IMR-90 (cell line): ENCODE results near the gene KIF18B. TPM values are rescaled to one million over a fixed set of nuclear protein-coding genes. Genes with fewer than 3 reads are reported as not detected.

Source experiments
- ATAC-seq: fragments of 200-7000 bp; cut with Tn5 transposase; 2 replicates; pipeline ENCODE4 v1.9.1; 2020; ENCODE audit warnings: low read depth, mild to moderate bottlenecking, moderate library complexity
- BruUV-seq: library from RNA; stranded (reverse); fragments of 400-500 nt; replicated peaks from 2 replicates; lab custom pipeline; 2021; lab: Mats Ljungman, UMichigan
- CTCF ChIA-PET: fragments of 300-600 bp; formaldehyde crosslinking; extraction: SDS; loops from one replicate; lab custom pipeline; 2021; ENCODE audit warnings: antibody characterized with exemption; lab: Yijun Ruan, JAX
- POLR2A ChIA-PET: fragments of 300-600 bp; sonication (Branson Sonifier 250); formaldehyde crosslinking; loops from one replicate; lab custom pipeline; 2022; ENCODE audit warnings: antibody characterized with exemption; ENCODE audit not compliant: unreplicated experiment; lab: Charles Lee
- DNase-seq: peaks from one replicate; pipeline ENCODE4 v3.0.0; 2013
- H2AFZ ChIP-seq: replicated peaks from 2 replicates; pipeline ENCODE3; 2013; ENCODE audit warnings: low read length, mild to moderate bottlenecking; ENCODE audit not compliant: poor library complexity
- H2AK5ac ChIP-seq: 2 replicates; pipeline ENCODE4 v1.6.1; 2013; ENCODE audit warnings: low read depth, low read length, inconsistent platforms
- H2AK9ac ChIP-seq: replicated peaks from 2 replicates; pipeline ENCODE3; 2013; ENCODE audit warnings: mild to moderate bottlenecking, low read depth, low read length, moderate library complexity; ENCODE audit not compliant: poor library complexity
- H2BK120ac ChIP-seq: 2 replicates; pipeline ENCODE4 v1.6.1; 2013; ENCODE audit warnings: low read depth, low read length, inconsistent platforms
- H2BK15ac ChIP-seq: 3 replicates; pipeline ENCODE4 v1.6.1; 2013; ENCODE audit warnings: low read depth, low read length, inconsistent platforms
- H2BK20ac ChIP-seq: 2 replicates; pipeline ENCODE4 v1.6.1; 2013; ENCODE audit warnings: low read depth, mild to moderate bottlenecking, inconsistent platforms, low read length, moderate library complexity
- H2BK5ac ChIP-seq: 2 replicates; pipeline ENCODE4 v1.6.1; 2013; ENCODE audit warnings: mild to moderate bottlenecking, low read depth, low read length, inconsistent platforms; ENCODE audit not compliant: poor library complexity, severe bottlenecking
- H3K14ac ChIP-seq: replicated peaks from 2 replicates; pipeline ENCODE4 v1.6.1; 2013; ENCODE audit warnings: low read depth, low read length, inconsistent platforms
- H3K18ac ChIP-seq: 2 replicates; pipeline ENCODE4 v1.6.1; 2013; ENCODE audit warnings: low read depth, low read length, control low read depth
- H3K23ac ChIP-seq: 2 replicates; pipeline ENCODE4 v1.6.1; 2013; ENCODE audit warnings: low read depth, low read length, inconsistent platforms
- H3K27ac ChIP-seq: 2 replicates; pipeline ENCODE4 v1.5.1; 2013; ENCODE audit warnings: mild to moderate bottlenecking, control low read depth, low read length; ENCODE audit not compliant: insufficient read depth
- H3K27me3 ChIP-seq: 2 replicates; pipeline ENCODE4 v1.6.1; 2013; ENCODE audit warnings: low read length; ENCODE audit not compliant: control insufficient read depth, insufficient read depth
- H3K36me3 ChIP-seq: 2 replicates; pipeline ENCODE4 v1.6.1; 2013; ENCODE audit warnings: low read length, mixed read lengths; ENCODE audit not compliant: control insufficient read depth, insufficient read depth
- H3K4ac ChIP-seq: 2 replicates; pipeline ENCODE4 v1.6.1; 2013; ENCODE audit warnings: low read depth, low read length, inconsistent platforms
- H3K4me1 ChIP-seq: 2 replicates; pipeline ENCODE4 v1.6.1; 2013; ENCODE audit warnings: low read length, mixed read lengths; ENCODE audit not compliant: control insufficient read depth, insufficient read depth
- H3K4me2 ChIP-seq: 2 replicates; pipeline ENCODE4 v1.6.1; 2013; ENCODE audit warnings: low read depth, mild to moderate bottlenecking, control low read depth, low read length, moderate library complexity
- H3K4me3 ChIP-seq: 2 replicates; pipeline ENCODE4 v1.5.1; 2013; ENCODE audit warnings: low read depth, mild to moderate bottlenecking, control low read depth, low read length, moderate library complexity; ENCODE audit not compliant: insufficient read depth
- H3K56ac ChIP-seq: 2 replicates; pipeline ENCODE4 v1.6.1; 2013; ENCODE audit warnings: low read length, inconsistent platforms; ENCODE audit not compliant: insufficient read depth; ENCODE audit errors: extremely low read depth
- H3K79me1 ChIP-seq, 2 experiments: 2 replicates each; pipeline ENCODE4 v1.6.1; 2013; ENCODE audit warnings: low read length in 2 of 2, inconsistent platforms in 1 of 2, low read depth in 1 of 2
- H3K9ac ChIP-seq: 2 replicates; pipeline ENCODE4 v1.6.1; 2013; ENCODE audit warnings: low read depth, low read length, control low read depth
- H3K9me1 ChIP-seq: 2 replicates; pipeline ENCODE4 v1.6.1; 2013; ENCODE audit warnings: low read length, inconsistent platforms; ENCODE audit not compliant: insufficient read depth
- H3K9me3 ChIP-seq: 2 replicates; pipeline ENCODE4 v1.6.1; 2013; ENCODE audit warnings: low read length; ENCODE audit not compliant: control insufficient read depth, insufficient read depth
- H4K20me1 ChIP-seq: 2 replicates; pipeline ENCODE4 v1.6.1; 2013; ENCODE audit warnings: low read length, inconsistent platforms; ENCODE audit not compliant: insufficient read depth
- H4K5ac ChIP-seq: 2 replicates; pipeline ENCODE4 v1.6.1; 2013; ENCODE audit warnings: mild to moderate bottlenecking, low read depth, low read length, control low read depth
- H4K8ac ChIP-seq, 2 experiments: 2 replicates each; pipeline ENCODE4 v1.6.1; 2013; ENCODE audit warnings: low read depth in 2 of 2, low read length in 2 of 2, control low read depth in 1 of 2, inconsistent platforms in 1 of 2
- H4K91ac ChIP-seq: 2 replicates; pipeline ENCODE4 v1.6.1; 2013; ENCODE audit warnings: low read depth, low read length, inconsistent platforms; ENCODE audit not compliant: insufficient read depth
- CEBPB ChIP-seq: IDR thresholded peaks from 2 replicates; pipeline ENCODE4 v1.6.1; 2012; ENCODE audit warnings: low read depth, low read length, improper control_type of control experiment
- CHD1 ChIP-seq: IDR thresholded peaks from 2 replicates; pipeline ENCODE4 v1.6.1; 2012; ENCODE audit warnings: low read depth, low read length, improper control_type of control experiment
- FOS ChIP-seq: fragments of 150-350 bp; IDR thresholded peaks from 2 replicates; pipeline ENCODE4 v1.6.1; 2016; ENCODE audit warnings: low read depth, low read length
- MXI1 ChIP-seq: IDR thresholded peaks from 2 replicates; pipeline ENCODE4 v1.6.1; 2012; ENCODE audit warnings: low read depth, mild to moderate bottlenecking, low read length, moderate library complexity, borderline replicate concordance
- POLR2A ChIP-seq: IDR thresholded peaks from 2 replicates; pipeline ENCODE4 v1.6.1; 2012; ENCODE audit warnings: mild to moderate bottlenecking, low read depth, low read length
- RAD21 ChIP-seq: IDR thresholded peaks from 2 replicates; pipeline ENCODE4 v1.6.1; 2012; ENCODE audit warnings: low read length, improper control_type of control experiment
- RFX5 ChIP-seq: IDR thresholded peaks from 2 replicates; pipeline ENCODE4 v1.8.0; 2012; ENCODE audit warnings: low read depth, mild to moderate bottlenecking, low read length, moderate library complexity
- SMC3 ChIP-seq: fragments of 150-350 bp; IDR thresholded peaks from 2 replicates; pipeline ENCODE4 v1.6.1; 2016; ENCODE audit warnings: low read depth, mild to moderate bottlenecking, antibody characterized with exemption, low read length, moderate library complexity
- WGBS, 2 experiments: methylation state at CpG; one replicate each; pipeline versions ENCODE4 v1.1.5 to v1.1.7; 2013; ENCODE audit warnings: missing lambda C conversion rate in 2 of 2; ENCODE audit not compliant: insufficient read length in 1 of 2; ENCODE audit errors: extremely low coverage in 2 of 2; 5-methylcytosine and 5-hydroxymethylcytosine counted together
- dilution Hi-C: fragments of 300-500 bp; cut with HindIII; formaldehyde crosslinking; loops from one replicate; pipeline ENCODE4 v1.14.3; 2018; ENCODE audit warnings: low sequenced_read_pairs; ENCODE audit not compliant: unreplicated experiment
- in situ Hi-C: fragments of 300-500 bp; cut with MboI; formaldehyde crosslinking; loops from 3 replicates; pipeline ENCODE4 v1.14.3; 2019; ENCODE audit warnings: low sequenced_read_pairs, inconsistent platforms, mixed read lengths
- intact Hi-C: fragments of 100-400 bp; cut with micrococcal nuclease; formaldehyde crosslinking; loops from 2 replicates; pipeline ENCODE4 v1.10.0; 2022
- polyA plus RNA-seq, 3 experiments: library from polyadenylated mRNA; depleted of rRNA; stranded (reverse); fragments of >200 nt; gene quantifications; 2 replicates each; pipeline ENCODE4 v1.2.3, GENCODE V29; 2012; ENCODE audit warnings: low replicate concordance in 1 of 3
- total RNA-seq: library from RNA; depleted of rRNA; stranded (reverse); fragments of >200 nt; gene quantifications from 2 replicates; pipeline ENCODE4 v1.2.3, GENCODE V29; 2012
- TF ChIP-seq, protein P1 (sequence below): fragments of 150-350 bp; IDR thresholded peaks from 2 replicates; pipeline ENCODE4 v1.6.1; 2016; ENCODE audit warnings: low read depth, mild to moderate bottlenecking, low read length, moderate library complexity, borderline replicate concordance
- TF ChIP-seq, protein P2 (sequence below): fragments of 150-350 bp; IDR thresholded peaks from 2 replicates; pipeline ENCODE4 v1.6.1; 2017; ENCODE audit warnings: mild to moderate bottlenecking, antibody characterized with exemption, low read length, low read depth

KIF18B gene
- total and polyA plus RNA-seq, 2 of the 4 experiments (the other 2 are of a cell fraction): 1.3 to 16.0 TPM

DNA sequence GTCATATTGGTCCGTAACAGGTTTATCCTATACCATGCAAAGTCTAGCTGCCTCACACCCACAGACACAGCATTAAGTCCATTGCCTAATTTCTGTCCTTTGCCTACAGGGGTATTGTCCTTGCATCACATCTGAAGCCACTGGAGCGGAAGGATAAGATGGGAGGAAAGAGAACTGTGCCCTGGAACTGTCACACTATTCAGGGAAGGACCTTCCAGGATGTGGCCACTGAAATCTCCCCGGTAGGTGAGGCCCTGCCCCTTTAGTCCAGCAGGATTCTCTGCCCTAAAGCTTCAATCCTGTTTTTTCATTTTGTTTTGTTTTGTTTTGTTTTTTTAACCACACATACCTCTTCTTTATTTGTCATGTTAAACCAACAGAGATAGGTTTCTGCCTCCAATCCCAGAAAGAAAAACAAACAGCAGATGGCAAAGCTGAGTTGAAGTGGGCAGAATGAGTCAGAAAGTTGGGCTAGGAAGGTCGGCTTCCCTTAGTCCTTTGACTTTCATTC lies 46.1 kb downstream of the KIF18B start (continued):
- no peak for TF ChIP-seq CEBPB

DNA sequence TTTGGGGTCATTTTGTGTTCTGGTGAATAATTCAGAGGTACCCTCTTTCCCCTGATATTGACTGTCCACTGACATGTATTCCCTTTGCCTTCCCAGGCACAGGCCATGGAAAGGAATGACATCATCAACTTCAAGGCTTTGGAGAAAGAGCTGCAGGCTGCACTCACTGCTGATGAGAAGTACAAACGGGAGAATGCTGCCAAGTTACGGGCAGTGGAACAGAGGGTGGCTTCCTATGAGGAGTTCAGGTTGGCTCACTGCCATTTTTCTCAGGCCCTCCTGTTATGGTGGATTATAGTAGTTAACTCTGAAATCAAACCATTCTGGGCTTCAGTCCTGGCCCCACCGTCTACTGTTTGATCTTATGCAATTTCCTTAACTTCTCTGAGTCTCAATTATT lies 46.7 kb downstream of the KIF18B start:
- Histone ChIP-seq H4K8ac (no peak overlapping the region; a peak in 1 of 4 replicates), H4K5ac (no peak overlapping the region), H3K14ac (no peak overlapping the region), H3K27me3 (no peaks in the 10 kb centered on the region), H3K4me1 (peaks cover 27% of the 10 kb centered on the region), H3K4me2 (0 out of 2 replicates have a peak overlapping the region, but pooled peaks have one; percentile 4), H3K79me1 (peaks cover 7 to 22% of the 10 kb centered on the region in 2 experiments; a peak in 3 of 4 replicates), H3K56ac (no peak overlapping the region; the same call in 1 of the 2 replicates), H2AK5ac (0 out of 2 replicates have a peak overlapping the region, but pooled peaks have one; percentile 20), H2AFZ (no peak overlapping the region), H3K18ac (no peak overlapping the region), H4K91ac (no peak overlapping the region), H3K4me3 (no peak overlapping the region), H3K9me1 (peaks cover 26% of the 10 kb centered on the region), H3K9me3 (no peaks in the 10 kb centered on the region), H3K36me3 (no peaks in the 10 kb centered on the region), H3K27ac (no peak overlapping the region), H2BK120ac (no peak overlapping the region), H3K23ac (no peak overlapping the region), H3K9ac (no peak overlapping the region; the same call in 1 of the 2 replicates), H2BK15ac (peak overlapping the region; percentile 2; the same call in 1 of the 3 replicates), H2BK20ac (no peak overlapping the region), H2BK5ac (no peak overlapping the region), H2AK9ac (peak overlapping the region; percentile 6), H4K20me1 (peaks cover 4% of the 10 kb centered on the region; the same call in 1 of the 2 replicates), H3K4ac (no peak overlapping the region)
- CTCF ChIA-PET: interaction anchor here (1.0 to 1.8 kb wide), 4 partner anchors 19 to 121 kb away, joined by 4 to 7 read pairs (median 4); no protein-coding TSS in a partner anchor
- no TSS peak for BruUV-seq
- ATAC-seq (peak; percentile 36), DNase-seq (peak; percentile 83)
- intact Hi-C loops: no loop called here
- WGBS, 2 experiments: no CpG with 5 or more reads among the region's 3 CpGs
- dilution Hi-C loops: no loop called here
- POLR2A ChIA-PET: no interaction called here
- in situ Hi-C loops: no loop called here
- TF ChIP-seq RAD21: no peak
- TF ChIP-seq, protein P1, sequence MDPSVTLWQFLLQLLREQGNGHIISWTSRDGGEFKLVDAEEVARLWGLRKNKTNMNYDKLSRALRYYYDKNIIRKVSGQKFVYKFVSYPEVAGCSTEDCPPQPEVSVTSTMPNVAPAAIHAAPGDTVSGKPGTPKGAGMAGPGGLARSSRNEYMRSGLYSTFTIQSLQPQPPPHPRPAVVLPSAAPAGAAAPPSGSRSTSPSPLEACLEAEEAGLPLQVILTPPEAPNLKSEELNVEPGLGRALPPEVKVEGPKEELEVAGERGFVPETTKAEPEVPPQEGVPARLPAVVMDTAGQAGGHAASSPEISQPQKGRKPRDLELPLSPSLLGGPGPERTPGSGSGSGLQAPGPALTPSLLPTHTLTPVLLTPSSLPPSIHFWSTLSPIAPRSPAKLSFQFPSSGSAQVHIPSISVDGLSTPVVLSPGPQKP: no peak
- no peak for TF ChIP-seq SMC3
- TF ChIP-seq, protein P2, sequence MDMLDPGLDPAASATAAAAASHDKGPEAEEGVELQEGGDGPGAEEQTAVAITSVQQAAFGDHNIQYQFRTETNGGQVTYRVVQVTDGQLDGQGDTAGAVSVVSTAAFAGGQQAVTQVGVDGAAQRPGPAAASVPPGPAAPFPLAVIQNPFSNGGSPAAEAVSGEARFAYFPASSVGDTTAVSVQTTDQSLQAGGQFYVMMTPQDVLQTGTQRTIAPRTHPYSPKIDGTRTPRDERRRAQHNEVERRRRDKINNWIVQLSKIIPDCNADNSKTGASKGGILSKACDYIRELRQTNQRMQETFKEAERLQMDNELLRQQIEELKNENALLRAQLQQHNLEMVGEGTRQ: no peak
- no peak for TF ChIP-seq CHD1
- TF ChIP-seq MXI1: no peak
- no peak for TF ChIP-seq POLR2A
- no peak for TF ChIP-seq CEBPB
- TF ChIP-seq FOS: no peak
- TF ChIP-seq RFX5: no peak
